Vagina (tissue), 2 donors: ENCODE results near the gene ELMO2. TPM values are rescaled to one million over a fixed set of nuclear protein-coding genes. Genes with fewer than 3 reads are reported as not detected.
A peak's percentile ranks its signal among the peaks of the same experiment; 100 is the strongest.

Experiments used
- DNase-seq, 2 donors: peaks; one replicate each; pipeline ENCODE4 v3.0.0-alpha.2; 2017; ENCODE audit errors: extremely low spot score in 2 of 2
- H3K27ac ChIP-seq: fragments of 200-600 bp; sonication (generic); one replicate; pipeline ENCODE4 v1.5.1; 2019
- H3K27me3 ChIP-seq: fragments of 200-600 bp; sonication (generic); one replicate; pipeline ENCODE4 v1.5.1; 2019
- H3K36me3 ChIP-seq, 2 donors: fragments of 200-600 bp; sonication (generic); one replicate each; pipeline ENCODE4 v1.5.1; 2017 to 2019
- H3K4me1 ChIP-seq: fragments of 200-600 bp; sonication (generic); one replicate; pipeline ENCODE4 v1.5.1; 2019
- H3K4me3 ChIP-seq, 2 donors: fragments of 200-600 bp; sonication (generic); 1 replicate in 1 of 2; 2 replicates in 1 of 2; pipeline ENCODE4 v1.5.1; 2016 to 2019
- H3K9me3 ChIP-seq: fragments of 200-600 bp; sonication (generic); one replicate; pipeline ENCODE4 v1.5.1; 2019
- POLR2A ChIP-seq, 2 donors: fragments of 450-650 bp; IDR thresholded peaks; one replicate each; pipeline ENCODE4 v1.6.1; 2017; ENCODE audit warnings: antibody characterized with exemption in 2 of 2, mild to moderate bottlenecking in 2 of 2, moderate library complexity in 2 of 2
- POLR2AphosphoS5 ChIP-seq, 2 donors: sonication (generic); formaldehyde crosslinking; IDR thresholded peaks; one replicate each; pipeline ENCODE4 v1.9.0; 2017; ENCODE audit warnings: antibody characterized with exemption in 2 of 2, mild to moderate bottlenecking in 2 of 2, low read depth in 1 of 2; ENCODE audit not compliant: insufficient read depth in 1 of 2
- intact Hi-C: fragments of 100-400 bp; cut with DNase I; formaldehyde crosslinking; loops from one replicate; pipeline ENCODE4 v1.15.1; 2023
- total RNA-seq: library from RNA; depleted of rRNA; stranded (reverse); fragments of >200 nt; gene quantifications from one replicate; pipeline ENCODE4 v1.2.3, GENCODE V29; 2016
- TF ChIP-seq, protein P1 (sequence below), 3 experiments: fragments of 450-650 bp in 2 of 3; fragments of 200-600 bp in 1 of 3; sonication (generic) in 1 of 3; IDR thresholded peaks; one replicate each; pipeline ENCODE4 v1.5.1; 2017 to 2019; ENCODE audit warnings: antibody characterized with exemption in 3 of 3, mild to moderate bottlenecking in 2 of 3, moderate library complexity in 2 of 3

ELMO2 gene
- total RNA-seq, 1 donor from 2014 or later = 73.9 TPM

DNA sequence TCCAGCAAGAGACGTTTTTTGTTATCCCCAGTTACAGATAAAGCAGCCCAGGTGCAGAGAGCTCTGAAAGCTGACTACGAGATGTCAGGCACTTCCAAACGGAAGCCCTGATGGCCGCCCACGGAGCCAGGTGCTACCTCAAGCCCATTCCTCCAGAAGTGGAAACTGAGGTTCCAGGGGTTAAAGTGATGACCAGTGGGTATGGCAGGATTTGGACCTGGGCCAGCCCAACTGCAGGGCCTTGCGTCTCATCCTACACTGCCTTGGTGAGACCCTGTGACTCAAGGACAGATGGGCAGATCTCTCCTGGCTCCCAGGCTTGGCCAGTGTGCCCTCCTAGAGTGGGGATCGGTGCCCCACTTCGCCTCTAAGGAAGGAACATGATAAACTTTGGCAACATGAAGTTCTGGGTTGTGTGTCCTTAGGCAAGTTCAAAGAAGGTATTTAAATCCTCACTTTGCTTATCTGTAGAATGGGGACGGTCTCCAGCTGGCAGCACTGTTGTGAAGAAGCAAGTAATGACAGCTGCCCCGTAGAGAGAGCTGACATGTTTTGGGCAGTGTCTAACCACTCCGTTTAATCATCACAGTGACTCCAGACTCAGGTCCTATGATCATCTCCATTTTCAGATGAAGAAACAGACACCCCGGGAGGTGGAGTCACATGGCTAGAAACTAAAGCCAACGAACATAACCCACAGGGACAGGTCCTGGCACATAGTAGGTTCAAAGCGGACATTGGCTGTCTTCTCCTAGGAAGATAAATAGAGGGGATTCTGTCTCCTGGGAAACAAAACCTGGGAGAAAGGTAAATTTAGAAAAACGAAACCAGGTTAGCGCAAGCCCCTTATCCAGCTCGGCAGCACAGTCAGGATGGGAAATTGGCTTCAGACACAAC lies 63.7 kb downstream of the ELMO2 start:
- intact Hi-C loops = no loop called here
- no peaks in the 10 kb centered on the region for H3K36me3 ChIP-seq
- H3K27me3 ChIP-seq = no peaks in the 10 kb centered on the region
- H3K27ac ChIP-seq = no peak overlapping the region
- H3K4me3 ChIP-seq = peak overlapping the region in 1 of 2 donors; percentile 22
- TF ChIP-seq POLR2AphosphoS5 (IDR thresholded peaks at IDR 0.05; ENCODE audit: insufficient read depth in 1 of 2, low read depth in 1 of 2) = no peak
- TF ChIP-seq POLR2A (IDR thresholded peaks at IDR 0.05) = no peak
- TF ChIP-seq, protein P1, sequence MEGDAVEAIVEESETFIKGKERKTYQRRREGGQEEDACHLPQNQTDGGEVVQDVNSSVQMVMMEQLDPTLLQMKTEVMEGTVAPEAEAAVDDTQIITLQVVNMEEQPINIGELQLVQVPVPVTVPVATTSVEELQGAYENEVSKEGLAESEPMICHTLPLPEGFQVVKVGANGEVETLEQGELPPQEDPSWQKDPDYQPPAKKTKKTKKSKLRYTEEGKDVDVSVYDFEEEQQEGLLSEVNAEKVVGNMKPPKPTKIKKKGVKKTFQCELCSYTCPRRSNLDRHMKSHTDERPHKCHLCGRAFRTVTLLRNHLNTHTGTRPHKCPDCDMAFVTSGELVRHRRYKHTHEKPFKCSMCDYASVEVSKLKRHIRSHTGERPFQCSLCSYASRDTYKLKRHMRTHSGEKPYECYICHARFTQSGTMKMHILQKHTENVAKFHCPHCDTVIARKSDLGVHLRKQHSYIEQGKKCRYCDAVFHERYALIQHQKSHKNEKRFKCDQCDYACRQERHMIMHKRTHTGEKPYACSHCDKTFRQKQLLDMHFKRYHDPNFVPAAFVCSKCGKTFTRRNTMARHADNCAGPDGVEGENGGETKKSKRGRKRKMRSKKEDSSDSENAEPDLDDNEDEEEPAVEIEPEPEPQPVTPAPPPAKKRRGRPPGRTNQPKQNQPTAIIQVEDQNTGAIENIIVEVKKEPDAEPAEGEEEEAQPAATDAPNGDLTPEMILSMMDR (IDR thresholded peaks at IDR 0.05) = no peak
- no peak for DNase-seq
- H3K9me3 ChIP-seq = no peaks in the 10 kb centered on the region
- H3K4me1 ChIP-seq = peaks cover 13% of the 10 kb centered on the region

DNA sequence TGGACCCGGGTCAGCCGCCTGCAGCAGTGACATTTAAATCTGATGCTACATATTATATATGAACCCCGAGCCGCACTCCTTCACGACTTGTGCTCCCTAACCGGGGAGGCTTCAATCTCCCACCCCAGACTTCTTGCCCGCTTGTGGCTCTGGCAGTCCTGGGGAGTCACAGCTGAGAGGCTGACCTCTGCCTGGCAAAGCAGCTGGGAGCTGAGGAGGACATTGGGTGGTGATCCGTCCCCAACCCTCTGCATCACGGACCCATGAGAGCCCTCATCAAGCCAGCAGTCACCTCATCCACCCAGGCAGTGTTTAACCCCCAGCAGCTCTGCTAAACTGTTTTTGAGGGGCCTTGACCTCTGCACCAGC lies 64.4 kb downstream of the ELMO2 start:
- TF ChIP-seq POLR2A (IDR thresholded peaks at IDR 0.05) = no peak
- TF ChIP-seq POLR2AphosphoS5 (IDR thresholded peaks at IDR 0.05; ENCODE audit: insufficient read depth in 1 of 2, low read depth in 1 of 2) = no peak
- TF ChIP-seq, protein P1 (IDR thresholded peaks at IDR 0.05) = no peak
- no peak overlapping the region for H3K4me3 ChIP-seq
- no peaks in the 10 kb centered on the region for H3K9me3 ChIP-seq
- no peak overlapping the region for H3K27ac ChIP-seq
- no peaks in the 10 kb centered on the region for H3K36me3 ChIP-seq
- DNase-seq = no peak
- peaks cover 13% of the 10 kb centered on the region for H3K4me1 ChIP-seq
- intact Hi-C loops = no loop called here
- no peaks in the 10 kb centered on the region for H3K27me3 ChIP-seq

DNA sequence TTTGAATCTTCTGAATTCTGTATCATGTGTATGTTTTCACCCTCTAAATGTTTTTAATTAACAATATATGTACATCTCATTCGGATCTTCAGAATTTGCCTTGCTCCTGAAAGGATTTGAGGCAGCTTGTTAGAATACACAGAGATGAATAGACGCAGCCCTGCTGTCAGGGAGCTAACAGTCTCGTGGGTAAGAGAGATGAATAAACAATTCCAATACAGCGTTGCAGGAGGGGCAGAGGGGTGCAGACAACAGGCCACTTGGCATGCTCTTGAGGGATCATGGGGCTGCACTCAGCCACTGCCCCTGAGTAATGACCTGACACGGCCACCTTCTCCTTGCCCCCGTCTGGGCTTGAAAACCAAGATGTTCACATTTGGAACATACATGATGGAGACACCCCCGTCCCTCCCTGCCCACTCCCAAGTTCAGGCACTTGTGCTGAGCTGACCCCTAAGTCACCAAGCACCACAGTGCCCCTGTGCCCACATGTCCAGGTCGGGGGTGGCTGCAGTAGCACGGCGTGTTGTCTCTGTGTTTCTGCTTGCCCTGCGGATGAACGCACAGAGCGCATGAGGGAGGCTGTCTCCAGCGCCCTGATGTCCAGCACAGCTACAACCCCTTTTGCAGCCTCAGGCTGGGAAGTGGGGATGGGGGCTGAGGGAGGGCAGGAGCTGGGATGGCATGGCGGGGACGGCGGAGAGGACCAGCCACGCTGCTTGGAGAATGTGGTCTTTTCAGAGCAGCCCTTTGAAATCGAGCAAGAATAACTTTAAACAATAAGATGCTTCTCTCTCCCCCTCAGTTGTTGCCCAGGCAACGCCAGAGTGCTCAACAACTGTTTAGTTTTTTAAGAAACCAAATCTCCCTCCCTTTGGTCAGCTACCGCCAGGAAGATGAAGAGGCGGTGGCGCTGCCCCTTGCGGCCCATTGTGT lies 65.1 kb downstream of the ELMO2 start:
- no peak overlapping the region for H3K27ac ChIP-seq
- intact Hi-C loops = no loop called here
- no peaks in the 10 kb centered on the region for H3K36me3 ChIP-seq
- no peak overlapping the region for H3K4me3 ChIP-seq
- H3K9me3 ChIP-seq = no peaks in the 10 kb centered on the region
- peaks cover 13% of the 10 kb centered on the region for H3K4me1 ChIP-seq
- DNase-seq = no peak
- TF ChIP-seq, protein P1 (IDR thresholded peaks at IDR 0.05) = no peak
- TF ChIP-seq POLR2AphosphoS5 (IDR thresholded peaks at IDR 0.05; ENCODE audit: insufficient read depth in 1 of 2, low read depth in 1 of 2) (no peak), POLR2A (IDR thresholded peaks at IDR 0.05) (no peak)
- H3K27me3 ChIP-seq = no peaks in the 10 kb centered on the region

DNA sequence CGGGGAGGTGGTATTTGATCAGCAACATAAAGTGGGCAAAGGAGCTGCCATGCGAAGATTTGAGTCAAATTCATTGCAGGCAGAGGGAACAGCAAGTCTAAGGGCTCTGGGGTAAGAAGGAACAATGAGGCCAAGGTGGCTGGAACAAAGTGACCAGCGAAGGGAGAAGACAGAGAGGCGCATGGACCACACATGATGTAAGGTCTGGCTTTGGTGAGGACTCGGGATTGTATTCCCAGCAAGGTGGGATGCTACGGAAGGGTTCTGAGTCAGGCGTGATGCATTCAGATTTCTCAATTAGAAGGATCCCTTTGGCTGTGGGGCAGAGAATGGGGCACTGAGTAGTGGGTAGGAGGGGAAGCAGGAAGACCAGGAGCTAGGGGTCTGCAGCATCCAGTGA lies 67.4 kb downstream of the ELMO2 start:
- Histone ChIP-seq H3K36me3 (no peaks in the 10 kb centered on the region), H3K4me3 (no peak overlapping the region), H3K4me1 (peaks cover 13% of the 10 kb centered on the region), H3K27ac (no peak overlapping the region), H3K27me3 (no peaks in the 10 kb centered on the region), H3K9me3 (no peaks in the 10 kb centered on the region)
- TF ChIP-seq, protein P1 (IDR thresholded peaks at IDR 0.05) = no peak
- TF ChIP-seq POLR2AphosphoS5 (IDR thresholded peaks at IDR 0.05; ENCODE audit: insufficient read depth in 1 of 2, low read depth in 1 of 2) (no peak), POLR2A (IDR thresholded peaks at IDR 0.05) (no peak)
- DNase-seq = no peak
- intact Hi-C loops = no loop called here
